ENCODE results near the gene LSM12.
A peak's percentile ranks its signal among the peaks of the same experiment; 100 is the strongest.
"Not testable (repeated sequence)": the region's sequence is repeated elsewhere in the genome, so short reads cannot be mapped to it uniquely, and the experiment has no call there.

Gene LSM12

GRCh38 chr17:44039829-44040635 lies 26.4 kb downstream of the LSM12 start:
- DNase-seq = no peak

GRCh38 chr17:44038604-44039011 lies 27.9 kb downstream of the LSM12 start:
- no peak for DNase-seq

GRCh38 chr17:44037471-44037870 lies 29.0 kb downstream of the LSM12 start:
- DNase-seq = no peak

GRCh38 chr17:44034688-44035087 lies 31.8 kb downstream of the LSM12 start:
- DNase-seq = not testable (repeated sequence)

- no peak for DNase-seq
Measured at GRCh38 chr17:44033861-44034408, 32.5 kb downstream of the LSM12 start.

- no peak for DNase-seq
Measured at GRCh38 chr17:44030482-44030881, 36.0 kb downstream of the LSM12 start.

GRCh38 chr17:44029736-44030135 lies 36.7 kb downstream of the LSM12 start:
- no peak for DNase-seq

- DNase-seq = no peak
Measured at GRCh38 chr17:44024853-44025252, 41.6 kb downstream of the LSM12 start.

- DNase-seq = no peak
Measured at GRCh38 chr17:44024271-44024663, 42.2 kb downstream of the LSM12 start.

GRCh38 chr17:44023545-44024270 lies 42.8 kb downstream of the LSM12 start:
- no peak for DNase-seq

- no peak for DNase-seq
Measured at GRCh38 chr17:44022246-44022645, 44.2 kb downstream of the LSM12 start.

GRCh38 chr17:44021227-44021626 lies 45.2 kb downstream of the LSM12 start:
- not testable (repeated sequence) for DNase-seq

- peak; percentile 92 for DNase-seq
Measured at GRCh38 chr17:44014437-44015172, 51.9 kb downstream of the LSM12 start, which contains the start of gene TMEM101. TMEM101 (minus strand) TSS chr17:44014963; CDS start chr17:44014952, 11 bp downstream.

- DNase-seq = no peak
Measured at GRCh38 chr17:44014133-44014436, 52.4 kb downstream of the LSM12 start.

GRCh38 chr17:44012874-44013273 lies 53.6 kb downstream of the LSM12 start:
- no peak for DNase-seq

GRCh38 chr17:44012391-44012790 lies 54.1 kb downstream of the LSM12 start:
- no peak for DNase-seq

GRCh38 chr17:44011876-44012275 lies 54.6 kb downstream of the LSM12 start:
- DNase-seq = no peak

GRCh38 chr17:44010966-44011647 lies 55.4 kb downstream of the LSM12 start:
- DNase-seq = no peak

GRCh38 chr17:44008205-44008909 lies 58.1 kb downstream of the LSM12 start:
- no peak for DNase-seq

GRCh38 chr17:44007346-44008204 lies 58.9 kb downstream of the LSM12 start:
- DNase-seq = no peak
